HG03457 (cell line): Measurements from ENCODE around the gene MYADML2.
A peak's percentile ranks its signal among the peaks of the same experiment; 100 is the strongest.

Source experiments
- ATAC-seq: cut with Tn5 transposase; IDR thresholded peaks from one replicate; pipeline ENCODE4 v1.9.1; 2021; ENCODE audit warnings: moderate number of reproducible peaks; ENCODE audit not compliant: unreplicated experiment

Gene MYADML2

DNA sequence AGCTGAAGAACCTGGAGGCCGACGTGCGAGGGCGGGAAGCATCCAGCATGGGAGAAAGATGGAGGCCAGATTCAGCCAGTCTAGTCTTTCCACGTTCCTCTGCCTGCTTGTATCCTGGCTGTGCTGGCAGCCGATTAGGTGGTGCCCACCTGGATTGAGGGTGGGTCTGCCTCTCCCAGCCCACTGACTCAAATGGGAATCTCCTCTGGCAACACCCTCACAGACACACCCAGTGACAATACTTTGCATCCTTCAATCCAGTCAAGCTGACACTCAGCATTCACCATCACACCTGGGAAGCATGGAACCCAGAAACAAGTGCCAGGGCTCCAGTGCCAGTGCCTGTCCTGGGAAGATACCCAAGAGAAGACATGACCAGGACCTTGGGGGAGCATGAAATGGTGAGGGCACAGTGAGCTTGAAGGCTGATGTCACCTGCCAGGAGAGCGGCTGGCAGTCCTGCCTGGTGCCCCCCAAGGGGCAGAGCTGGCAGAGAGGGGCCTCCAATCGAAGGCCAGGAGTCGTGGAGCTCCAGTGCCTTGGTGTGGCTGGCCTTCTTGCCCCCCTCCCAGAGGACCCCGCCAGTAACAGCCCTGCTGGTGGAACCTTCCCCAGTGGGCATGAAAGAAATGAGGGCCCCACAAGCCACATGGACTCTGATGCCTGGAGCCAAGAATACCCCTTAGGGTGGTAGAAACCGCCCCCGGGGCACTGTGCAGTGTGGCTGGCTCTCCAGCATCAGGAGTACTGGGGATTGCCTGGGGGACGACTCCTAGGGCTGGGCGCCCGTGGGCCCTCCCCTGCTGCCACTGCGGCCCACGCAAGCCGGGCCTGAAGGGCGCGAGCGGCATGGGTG, 45.6 kb downstream of the MYADML2 start:
- no peak for ATAC-seq

GRCh38 chr17:81900181-81900820, 46.7 kb downstream of the MYADML2 start:
- no peak for ATAC-seq

- no peak for ATAC-seq
These were observed 47.4 kb downstream of the MYADML2 start for GRCh38 chr17:81899514-81900166.

- ATAC-seq = no peak
These were observed 48.1 kb downstream of the MYADML2 start for GRCh38 chr17:81898885-81899284.

DNA sequence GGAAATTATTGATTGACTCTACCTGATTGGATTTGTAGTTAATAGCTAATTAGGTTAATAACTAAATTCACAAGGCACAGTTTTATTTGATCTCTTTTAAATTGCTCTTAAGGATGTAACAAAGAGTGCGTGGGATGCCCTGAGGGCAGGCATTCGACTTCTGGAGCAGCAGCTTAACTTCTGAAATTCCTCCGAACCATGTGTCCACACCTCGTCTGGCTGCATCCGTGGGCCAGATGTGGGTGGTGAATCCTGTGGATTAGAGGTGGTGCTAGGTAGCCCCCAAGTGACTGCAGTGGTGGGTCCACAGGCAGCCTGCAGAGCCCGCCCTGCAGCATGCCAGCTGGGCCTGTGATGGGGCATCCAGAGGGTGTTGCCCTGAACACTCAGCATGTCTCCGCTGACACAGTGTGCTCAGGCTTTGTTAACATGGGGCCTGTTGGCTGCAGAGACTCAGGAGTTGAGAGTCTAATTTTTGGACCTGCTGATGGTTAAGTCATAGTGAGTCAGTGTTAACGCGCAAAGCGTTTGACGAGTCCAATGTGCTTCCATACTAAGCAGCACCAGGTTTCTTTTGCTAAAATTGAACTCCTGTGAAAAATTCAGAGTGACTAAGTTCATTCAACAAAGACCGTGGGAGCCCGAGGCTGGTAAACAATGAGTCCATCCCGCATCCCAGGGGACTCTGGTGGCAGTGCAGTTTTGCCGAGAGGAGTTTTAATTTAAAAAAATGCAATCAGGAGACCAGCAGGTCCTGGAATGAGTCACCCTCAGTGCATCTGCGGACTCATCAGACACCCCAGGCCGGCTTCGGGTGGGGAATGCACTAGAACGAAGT, 48.8 kb downstream of the MYADML2 start:
- no peak for ATAC-seq

- no peak for ATAC-seq
These were observed 51.6 kb downstream of the MYADML2 start for GRCh38 chr17:81895400-81895799.

DNA sequence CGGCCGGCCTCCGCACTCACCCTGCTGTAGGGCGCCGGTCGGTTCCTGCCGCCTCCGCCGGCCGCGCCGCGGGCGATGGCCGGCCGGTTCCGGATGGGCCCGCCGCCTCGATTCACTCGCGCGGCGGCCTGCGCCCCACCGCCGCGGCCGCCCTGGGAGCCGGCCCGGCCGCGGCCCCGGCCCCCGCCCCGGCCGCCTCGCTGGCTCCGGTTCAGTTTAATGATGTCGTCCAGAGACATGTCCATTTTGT, 55.8 kb downstream of the MYADML2 start:
- ATAC-seq = peak; percentile 23

GRCh38 chr17:81890447-81891302, 56.4 kb downstream of the MYADML2 start:
- no peak for ATAC-seq
